ENCODE results near the gene TMEM145.

DNA sequence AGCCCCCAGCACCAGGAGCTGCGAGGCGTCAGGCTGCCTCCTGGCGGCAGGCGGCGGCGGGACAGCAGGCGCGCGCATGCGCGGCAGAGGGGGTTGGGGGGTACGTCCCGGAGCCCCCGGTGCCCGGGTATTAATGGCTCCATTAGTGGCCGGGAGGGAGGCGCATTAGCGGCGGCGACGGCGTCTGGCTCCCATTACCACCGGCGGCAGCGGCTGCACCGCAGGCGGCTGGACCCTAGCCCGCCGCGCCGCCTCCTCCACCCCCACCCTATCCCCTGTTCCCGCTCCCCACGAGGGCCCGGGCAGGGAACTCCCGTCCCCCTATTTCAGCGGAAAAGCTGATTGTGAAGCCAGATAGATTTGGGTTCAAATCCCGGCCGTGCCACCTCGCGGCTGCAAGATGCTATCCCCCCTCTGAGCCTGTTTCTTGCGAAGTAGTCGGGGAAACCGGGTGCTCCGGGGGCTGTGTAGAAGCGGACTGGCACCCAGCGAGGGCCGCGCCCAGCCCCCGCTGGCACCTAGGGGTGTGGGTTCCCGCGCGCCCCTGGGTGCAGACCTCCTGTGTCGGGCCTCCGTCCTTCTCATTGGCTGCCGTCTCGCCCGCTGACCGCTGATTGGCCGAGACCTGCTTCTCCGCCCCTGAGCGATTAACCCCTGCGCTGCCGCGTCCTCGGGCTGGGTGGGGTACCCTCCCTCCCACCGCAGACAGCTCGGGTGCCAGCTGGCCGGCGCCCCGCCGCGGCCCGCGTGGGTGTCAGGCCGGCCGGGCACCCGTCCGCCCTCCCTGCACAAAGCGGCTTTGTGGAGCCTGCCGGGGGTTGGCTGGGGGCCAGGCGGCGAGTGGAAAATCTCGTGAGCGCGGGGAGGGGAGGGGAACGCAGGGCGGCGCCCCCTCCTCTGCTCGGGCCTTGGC lies 33.0 kb upstream of the TMEM145 start:
- TF ChIP-seq, protein P1, sequence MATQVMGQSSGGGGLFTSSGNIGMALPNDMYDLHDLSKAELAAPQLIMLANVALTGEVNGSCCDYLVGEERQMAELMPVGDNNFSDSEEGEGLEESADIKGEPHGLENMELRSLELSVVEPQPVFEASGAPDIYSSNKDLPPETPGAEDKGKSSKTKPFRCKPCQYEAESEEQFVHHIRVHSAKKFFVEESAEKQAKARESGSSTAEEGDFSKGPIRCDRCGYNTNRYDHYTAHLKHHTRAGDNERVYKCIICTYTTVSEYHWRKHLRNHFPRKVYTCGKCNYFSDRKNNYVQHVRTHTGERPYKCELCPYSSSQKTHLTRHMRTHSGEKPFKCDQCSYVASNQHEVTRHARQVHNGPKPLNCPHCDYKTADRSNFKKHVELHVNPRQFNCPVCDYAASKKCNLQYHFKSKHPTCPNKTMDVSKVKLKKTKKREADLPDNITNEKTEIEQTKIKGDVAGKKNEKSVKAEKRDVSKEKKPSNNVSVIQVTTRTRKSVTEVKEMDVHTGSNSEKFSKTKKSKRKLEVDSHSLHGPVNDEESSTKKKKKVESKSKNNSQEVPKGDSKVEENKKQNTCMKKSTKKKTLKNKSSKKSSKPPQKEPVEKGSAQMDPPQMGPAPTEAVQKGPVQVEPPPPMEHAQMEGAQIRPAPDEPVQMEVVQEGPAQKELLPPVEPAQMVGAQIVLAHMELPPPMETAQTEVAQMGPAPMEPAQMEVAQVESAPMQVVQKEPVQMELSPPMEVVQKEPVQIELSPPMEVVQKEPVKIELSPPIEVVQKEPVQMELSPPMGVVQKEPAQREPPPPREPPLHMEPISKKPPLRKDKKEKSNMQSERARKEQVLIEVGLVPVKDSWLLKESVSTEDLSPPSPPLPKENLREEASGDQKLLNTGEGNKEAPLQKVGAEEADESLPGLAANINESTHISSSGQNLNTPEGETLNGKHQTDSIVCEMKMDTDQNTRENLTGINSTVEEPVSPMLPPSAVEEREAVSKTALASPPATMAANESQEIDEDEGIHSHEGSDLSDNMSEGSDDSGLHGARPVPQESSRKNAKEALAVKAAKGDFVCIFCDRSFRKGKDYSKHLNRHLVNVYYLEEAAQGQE (IDR thresholded peaks at IDR 0.05; ENCODE audit: low read depth), result no peak
- TF ChIP-seq RAD21 (IDR thresholded peaks at IDR 0.05; ENCODE audit: low read depth), result peak; percentile 70
- no peak for TF ChIP-seq CEBPB (IDR thresholded peaks at IDR 0.05)
- peak; percentile 58 for TF ChIP-seq TAF1 (IDR thresholded peaks at IDR 0.05; ENCODE audit: low read depth)
- TF ChIP-seq EP300 (IDR thresholded peaks at IDR 0.05; ENCODE audit: borderline replicate concordance), result peak; percentile 57; the same call in 1 of the 2 replicates
- no peak for TF ChIP-seq TEAD4 (IDR thresholded peaks at IDR 0.05)
- TF ChIP-seq, protein P2, sequence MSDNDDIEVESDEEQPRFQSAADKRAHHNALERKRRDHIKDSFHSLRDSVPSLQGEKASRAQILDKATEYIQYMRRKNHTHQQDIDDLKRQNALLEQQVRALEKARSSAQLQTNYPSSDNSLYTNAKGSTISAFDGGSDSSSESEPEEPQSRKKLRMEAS (IDR thresholded peaks at IDR 0.05), result peak; percentile 45; the same call in 1 of the 2 replicates
- peak; percentile 94 for TF ChIP-seq EGR1 (IDR thresholded peaks at IDR 0.05)
- TF ChIP-seq, protein P3, sequence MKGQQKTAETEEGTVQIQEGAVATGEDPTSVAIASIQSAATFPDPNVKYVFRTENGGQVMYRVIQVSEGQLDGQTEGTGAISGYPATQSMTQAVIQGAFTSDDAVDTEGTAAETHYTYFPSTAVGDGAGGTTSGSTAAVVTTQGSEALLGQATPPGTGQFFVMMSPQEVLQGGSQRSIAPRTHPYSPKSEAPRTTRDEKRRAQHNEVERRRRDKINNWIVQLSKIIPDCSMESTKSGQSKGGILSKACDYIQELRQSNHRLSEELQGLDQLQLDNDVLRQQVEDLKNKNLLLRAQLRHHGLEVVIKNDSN (IDR thresholded peaks at IDR 0.05), result no peak; the same call in 1 of the 2 replicates
- TF ChIP-seq TCF12 (IDR thresholded peaks at IDR 0.05; ENCODE audit: low read depth), result peak; percentile 49
- peak; percentile 81 for TF ChIP-seq ZBTB7A (IDR thresholded peaks at IDR 0.05; ENCODE audit: low read depth)
- TF ChIP-seq NFIC (IDR thresholded peaks at IDR 0.05), result peak; percentile 87
- TF ChIP-seq YY1 (IDR thresholded peaks at IDR 0.05; ENCODE audit: low read depth), result no peak
- TF ChIP-seq CREB1 (IDR thresholded peaks at IDR 0.05; ENCODE audit: low read depth), result no peak
